Adipocyte (in vitro differentiated cells): ENCODE results near the gene DHX32.
"Not testable (repeated sequence)": the region's sequence is repeated elsewhere in the genome, so short reads cannot be mapped to it uniquely, and the experiment has no call there.

Experiments used
- DNase-seq: peaks from one replicate; pipeline ENCODE4 v3.0.0-alpha.2; 2015; ENCODE audit warnings: low read depth
- H3K27me3 ChIP-seq: replicated peaks from 2 replicates; pipeline ENCODE4 v1.7.0; 2013; ENCODE audit warnings: mild to moderate bottlenecking, low read length, moderate library complexity; ENCODE audit not compliant: control insufficient read depth, insufficient read depth
- H3K36me3 ChIP-seq: 2 replicates; pipeline ENCODE4 v1.7.0; 2013; ENCODE audit warnings: low read length, mild to moderate bottlenecking, moderate library complexity; ENCODE audit not compliant: control insufficient read depth, insufficient read depth, severe bottlenecking
- H3K4me1 ChIP-seq: 2 replicates; pipeline ENCODE4 v1.7.0; 2013; ENCODE audit warnings: mild to moderate bottlenecking, low read length, moderate library complexity; ENCODE audit not compliant: control insufficient read depth, insufficient read depth
- H3K4me3 ChIP-seq: 2 replicates; pipeline ENCODE4 v1.7.0; 2013; ENCODE audit warnings: mild to moderate bottlenecking, low read length, moderate library complexity
- H3K9ac ChIP-seq: 2 replicates; pipeline ENCODE4 v1.7.0; 2013; ENCODE audit warnings: mild to moderate bottlenecking, low read length, moderate library complexity
- H3K9me3 ChIP-seq: 2 replicates; pipeline ENCODE4 v1.7.0; 2013; ENCODE audit warnings: mild to moderate bottlenecking, low read length, moderate library complexity; ENCODE audit not compliant: control insufficient read depth

DHX32 gene

GRCh38 chr10:125881192-125881591 is at the start of gene DHX32:
DHX32 (minus strand) TSS chr10:125881292; CDS start chr10:125880824, 468 bp downstream.
- Histone ChIP-seq H3K4me3 (no peak within 1 kb of the TSS), H3K9me3 (peaks cover 5% of the 10 kb centered on the region), H3K27me3 (no peaks in the 10 kb centered on the region), H3K4me1 (no peaks in the 10 kb centered on the region), H3K36me3 (peaks cover 43% of the 10 kb centered on the region), H3K9ac (no peak within 1 kb of the TSS)
- DNase-seq, result no peak

GRCh38 chr10:125929618-125930017 is 48.5 kb upstream of the DHX32 start:
- H3K4me1 ChIP-seq, result peaks cover 3% of the 10 kb centered on the region
- H3K27me3 ChIP-seq, result no peaks in the 10 kb centered on the region
- no peak for DNase-seq
- H3K36me3 ChIP-seq, result no peaks in the 10 kb centered on the region
- H3K4me3 ChIP-seq, result no peak overlapping the region
- H3K9me3 ChIP-seq, result no peaks in the 10 kb centered on the region
- H3K9ac ChIP-seq, result no peak overlapping the region

- no peaks in the 10 kb centered on the region for H3K27me3 ChIP-seq
- no peak overlapping the region for H3K9ac ChIP-seq
- no peaks in the 10 kb centered on the region for H3K4me1 ChIP-seq
- H3K9me3 ChIP-seq, result no peaks in the 10 kb centered on the region
- no peak overlapping the region for H3K4me3 ChIP-seq
- DNase-seq, result no peak
- no peaks in the 10 kb centered on the region for H3K36me3 ChIP-seq
Measured at GRCh38 chr10:125928928-125929585, 48.0 kb upstream of the DHX32 start.

- H3K4me1 ChIP-seq, DNase-seq, H3K27me3 ChIP-seq, H3K9me3 ChIP-seq, H3K4me3 ChIP-seq, H3K9ac ChIP-seq, H3K36me3 ChIP-seq: not testable (repeated sequence)
Measured at GRCh38 chr10:125927265-125927664, 46.2 kb upstream of the DHX32 start.

GRCh38 chr10:125926247-125926646 is 45.2 kb upstream of the DHX32 start:
- no peaks in the 10 kb centered on the region for H3K9me3 ChIP-seq
- no peak for DNase-seq
- H3K36me3 ChIP-seq, result no peaks in the 10 kb centered on the region
- H3K9ac ChIP-seq, result no peak overlapping the region
- H3K4me3 ChIP-seq, result no peak overlapping the region
- no peaks in the 10 kb centered on the region for H3K4me1 ChIP-seq
- H3K27me3 ChIP-seq, result no peaks in the 10 kb centered on the region

GRCh38 chr10:125925262-125925834 is 44.3 kb upstream of the DHX32 start:
- DNase-seq, result no peak
- no peaks in the 10 kb centered on the region for H3K27me3 ChIP-seq
- no peaks in the 10 kb centered on the region for H3K4me1 ChIP-seq
- H3K9me3 ChIP-seq, result no peaks in the 10 kb centered on the region
- no peaks in the 10 kb centered on the region for H3K36me3 ChIP-seq
- no peak overlapping the region for H3K4me3 ChIP-seq
- no peak overlapping the region for H3K9ac ChIP-seq

GRCh38 chr10:125921643-125922306 is 40.7 kb upstream of the DHX32 start:
- not testable (repeated sequence) for H3K9me3 ChIP-seq, H3K4me3 ChIP-seq, H3K27me3 ChIP-seq, H3K4me1 ChIP-seq, H3K36me3 ChIP-seq, H3K9ac ChIP-seq, DNase-seq

- H3K4me1 ChIP-seq, DNase-seq, H3K9me3 ChIP-seq, H3K27me3 ChIP-seq, H3K4me3 ChIP-seq, H3K36me3 ChIP-seq, H3K9ac ChIP-seq: not testable (repeated sequence)
Measured at GRCh38 chr10:125917704-125918361, 36.7 kb upstream of the DHX32 start.

GRCh38 chr10:125916977-125917376 is 35.9 kb upstream of the DHX32 start:
- no peak for DNase-seq
- Histone ChIP-seq H3K9ac (no peak overlapping the region), H3K9me3 (no peaks in the 10 kb centered on the region), H3K4me3 (no peak overlapping the region), H3K4me1 (no peaks in the 10 kb centered on the region), H3K27me3 (no peaks in the 10 kb centered on the region), H3K36me3 (no peaks in the 10 kb centered on the region)

GRCh38 chr10:125913277-125913676 is 32.2 kb upstream of the DHX32 start:
- not testable (repeated sequence) for DNase-seq, H3K36me3 ChIP-seq, H3K4me1 ChIP-seq, H3K9me3 ChIP-seq, H3K27me3 ChIP-seq, H3K9ac ChIP-seq, H3K4me3 ChIP-seq

- no peak for DNase-seq
- Histone ChIP-seq H3K27me3 (no peaks in the 10 kb centered on the region), H3K9me3 (no peaks in the 10 kb centered on the region), H3K36me3 (no peaks in the 10 kb centered on the region), H3K9ac (no peak overlapping the region), H3K4me1 (no peaks in the 10 kb centered on the region), H3K4me3 (no peak overlapping the region)
Measured at GRCh38 chr10:125911990-125912389, 30.9 kb upstream of the DHX32 start.
